Limb (tissue), 2 donors: ENCODE data around the gene MCF2L2.
"Not testable (repeated sequence)": the region's sequence is repeated elsewhere in the genome, so short reads cannot be mapped to it uniquely, and the experiment has no call there.

Experiments used
- DNase-seq, 2 donors: peaks; one replicate each; pipeline ENCODE4 v3.0.0-alpha.2; 2016; ENCODE audit errors: extremely low spot score in 2 of 2

Gene MCF2L2, protein sequence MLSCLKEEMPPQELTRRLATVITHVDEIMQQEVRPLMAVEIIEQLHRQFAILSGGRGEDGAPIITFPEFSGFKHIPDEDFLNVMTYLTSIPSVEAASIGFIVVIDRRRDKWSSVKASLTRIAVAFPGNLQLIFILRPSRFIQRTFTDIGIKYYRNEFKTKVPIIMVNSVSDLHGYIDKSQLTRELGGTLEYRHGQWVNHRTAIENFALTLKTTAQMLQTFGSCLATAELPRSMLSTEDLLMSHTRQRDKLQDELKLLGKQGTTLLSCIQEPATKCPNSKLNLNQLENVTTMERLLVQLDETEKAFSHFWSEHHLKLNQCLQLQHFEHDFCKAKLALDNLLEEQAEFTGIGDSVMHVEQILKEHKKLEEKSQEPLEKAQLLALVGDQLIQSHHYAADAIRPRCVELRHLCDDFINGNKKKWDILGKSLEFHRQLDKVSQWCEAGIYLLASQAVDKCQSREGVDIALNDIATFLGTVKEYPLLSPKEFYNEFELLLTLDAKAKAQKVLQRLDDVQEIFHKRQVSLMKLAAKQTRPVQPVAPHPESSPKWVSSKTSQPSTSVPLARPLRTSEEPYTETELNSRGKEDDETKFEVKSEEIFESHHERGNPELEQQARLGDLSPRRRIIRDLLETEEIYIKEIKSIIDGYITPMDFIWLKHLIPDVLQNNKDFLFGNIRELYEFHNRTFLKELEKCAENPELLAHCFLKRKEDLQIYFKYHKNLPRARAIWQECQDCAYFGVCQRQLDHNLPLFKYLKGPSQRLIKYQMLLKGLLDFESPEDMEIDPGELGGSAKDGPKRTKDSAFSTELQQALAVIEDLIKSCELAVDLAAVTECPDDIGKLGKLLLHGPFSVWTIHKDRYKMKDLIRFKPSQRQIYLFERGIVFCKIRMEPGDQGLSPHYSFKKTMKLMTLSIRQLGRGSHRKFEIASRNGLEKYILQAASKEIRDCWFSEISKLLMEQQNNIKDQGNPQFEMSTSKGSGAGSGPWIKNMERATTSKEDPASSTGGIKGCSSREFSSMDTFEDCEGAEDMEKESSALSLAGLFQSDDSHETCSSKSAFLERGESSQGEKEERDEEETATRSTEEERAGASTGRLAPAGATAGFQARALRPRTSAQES

DNA sequence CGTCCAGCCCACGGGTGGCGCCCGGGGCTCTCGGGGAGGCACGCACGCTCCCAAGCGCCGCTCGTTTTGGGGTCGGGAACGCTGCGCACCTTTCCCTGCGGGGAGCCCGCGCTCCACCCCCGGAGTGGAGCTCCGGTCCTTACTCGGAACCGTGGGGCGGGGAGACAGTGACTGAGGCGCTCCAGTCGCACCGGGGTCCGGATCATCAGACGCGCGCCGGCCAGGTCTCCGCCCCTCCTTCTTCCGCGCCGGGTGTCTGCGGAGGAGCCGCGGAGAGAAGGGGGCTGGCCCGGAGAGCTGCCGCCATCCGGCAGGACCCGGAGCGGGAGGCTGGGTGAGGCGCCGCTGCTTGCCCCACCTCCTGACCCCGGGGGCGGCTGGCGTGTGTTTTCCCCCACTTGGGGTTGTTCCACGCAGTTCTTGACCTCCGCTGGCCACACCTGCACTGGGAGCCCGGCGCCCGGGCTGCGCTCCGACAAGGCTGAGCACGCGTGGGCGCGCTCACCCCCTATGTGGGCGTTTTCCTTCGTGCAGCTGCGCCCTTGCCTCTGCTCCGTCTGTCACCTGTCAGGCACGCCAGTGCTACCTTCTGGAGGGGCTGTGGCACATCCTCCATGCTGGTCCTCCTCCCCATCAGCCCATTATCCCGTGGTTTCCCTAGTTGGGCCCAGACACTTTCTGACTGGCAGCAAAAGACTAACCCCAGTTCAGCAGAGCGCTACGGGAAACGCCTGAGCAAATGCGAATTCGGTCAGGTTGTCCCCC, at the start of gene MCF2L2:
Gene MCF2L2 (minus strand): TSS at position 173 of the 765 bp plus-strand sequence. CDS start 642 bp downstream, outside the sequence.
- peak; percentile 3 to 70 for DNase-seq

- DNase-seq, result no peak
Observed at GRCh38 chr3:183477801-183478456, 49.5 kb upstream of the MCF2L2 start.

GRCh38 chr3:183475764-183476162, 47.3 kb upstream of the MCF2L2 start:
- DNase-seq, result not testable (repeated sequence)

GRCh38 chr3:183475016-183475763, 46.8 kb upstream of the MCF2L2 start:
- no peak for DNase-seq

DNA sequence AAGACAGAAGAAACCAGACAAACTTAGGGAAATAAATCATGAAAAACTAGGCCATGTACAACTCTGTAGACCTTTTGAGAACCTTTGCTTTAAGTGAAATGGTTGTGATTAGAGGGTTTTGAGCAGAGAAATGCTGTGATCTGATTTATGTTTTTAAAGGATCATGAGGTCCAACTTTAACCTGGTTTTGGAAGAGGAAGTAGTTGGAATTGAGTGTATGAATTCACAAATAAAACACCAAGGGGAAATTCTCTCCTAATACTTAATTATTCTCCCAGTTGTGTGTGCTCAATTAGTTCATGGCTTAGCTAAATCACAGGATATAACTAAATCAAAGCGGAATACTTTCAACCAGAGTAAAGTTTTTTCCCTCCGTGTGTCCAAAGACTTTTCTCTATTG, 45.5 kb upstream of the MCF2L2 start:
- DNase-seq, result no peak

DNA sequence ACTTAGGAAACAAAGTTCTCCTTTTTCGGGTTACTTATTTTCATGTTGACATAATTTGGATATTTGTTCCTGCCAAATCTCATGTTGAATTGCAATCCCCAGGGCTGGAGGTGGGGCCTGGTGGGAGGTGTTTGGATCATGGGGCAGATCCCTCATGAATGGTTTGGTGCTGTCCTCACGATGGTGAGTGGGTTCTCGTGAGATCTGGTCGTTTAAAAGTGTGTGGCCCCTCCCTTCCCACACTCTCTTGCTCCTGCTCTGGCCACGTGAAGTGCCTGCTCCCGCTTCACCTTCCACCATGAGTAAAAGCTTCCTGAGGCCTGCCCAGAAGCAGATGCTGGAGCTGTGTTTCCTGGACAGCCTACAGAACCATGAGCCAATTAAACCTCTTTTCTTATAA, 43.7 kb upstream of the MCF2L2 start:
- no peak for DNase-seq

DNA sequence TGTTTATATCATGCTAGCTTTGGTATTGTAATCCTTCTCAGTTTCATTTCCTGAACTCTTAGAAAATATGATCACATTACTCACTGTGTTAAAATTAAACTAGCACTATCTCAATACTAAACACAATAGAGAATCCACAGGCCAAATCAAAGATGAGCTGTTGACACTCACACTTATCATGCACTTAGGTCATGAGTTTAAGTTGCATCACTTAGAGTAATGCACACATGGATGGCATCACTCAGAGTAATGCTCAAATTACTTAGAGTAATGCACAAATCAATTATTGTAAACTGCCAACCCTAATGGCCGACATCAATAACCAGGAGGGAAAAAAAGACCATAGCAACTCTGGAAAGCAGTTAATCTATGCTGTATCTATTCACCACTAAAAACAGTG, 40.0 kb upstream of the MCF2L2 start:
- no peak for DNase-seq

GRCh38 chr3:183466575-183466974, 38.2 kb upstream of the MCF2L2 start:
- no peak for DNase-seq

DNA sequence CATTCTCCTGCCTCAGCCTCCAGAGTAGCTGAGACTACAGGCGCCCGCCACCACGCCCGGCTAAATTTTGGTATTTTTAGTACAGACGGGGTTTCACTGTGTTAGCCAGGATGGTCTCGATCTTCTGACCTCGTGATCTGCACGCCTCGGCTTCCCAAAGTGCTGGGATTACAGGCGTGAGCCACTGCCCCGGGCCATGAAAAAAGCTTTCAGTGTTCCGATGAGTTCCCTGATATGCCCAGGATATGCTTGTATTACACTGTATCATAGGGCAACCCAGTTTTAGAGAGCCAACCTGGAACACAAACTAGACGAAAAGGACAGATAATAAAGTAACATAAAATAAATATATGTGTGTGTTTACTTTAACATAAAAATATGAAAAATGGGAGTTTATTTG, 37.3 kb upstream of the MCF2L2 start:
- DNase-seq, result not testable (repeated sequence)

DNA sequence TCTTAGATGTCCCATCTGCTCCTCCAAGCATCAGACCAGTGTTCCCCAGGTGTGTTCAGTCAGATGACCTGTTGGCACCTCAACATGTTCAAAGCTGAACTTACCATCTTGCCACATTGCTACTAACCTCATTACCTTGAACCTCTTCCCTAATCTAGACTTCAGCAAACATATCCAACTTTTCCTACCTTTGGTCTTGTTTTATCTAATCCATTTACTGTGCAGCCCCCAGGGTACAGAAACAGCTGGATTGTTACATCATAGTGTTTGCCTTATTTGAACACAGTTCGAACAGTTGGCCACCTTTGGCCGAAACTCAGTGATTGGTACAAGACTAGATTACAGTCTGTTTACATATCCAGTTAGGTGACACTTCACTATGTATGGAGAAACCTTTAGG, 36.1 kb upstream of the MCF2L2 start:
- no peak for DNase-seq

DNA sequence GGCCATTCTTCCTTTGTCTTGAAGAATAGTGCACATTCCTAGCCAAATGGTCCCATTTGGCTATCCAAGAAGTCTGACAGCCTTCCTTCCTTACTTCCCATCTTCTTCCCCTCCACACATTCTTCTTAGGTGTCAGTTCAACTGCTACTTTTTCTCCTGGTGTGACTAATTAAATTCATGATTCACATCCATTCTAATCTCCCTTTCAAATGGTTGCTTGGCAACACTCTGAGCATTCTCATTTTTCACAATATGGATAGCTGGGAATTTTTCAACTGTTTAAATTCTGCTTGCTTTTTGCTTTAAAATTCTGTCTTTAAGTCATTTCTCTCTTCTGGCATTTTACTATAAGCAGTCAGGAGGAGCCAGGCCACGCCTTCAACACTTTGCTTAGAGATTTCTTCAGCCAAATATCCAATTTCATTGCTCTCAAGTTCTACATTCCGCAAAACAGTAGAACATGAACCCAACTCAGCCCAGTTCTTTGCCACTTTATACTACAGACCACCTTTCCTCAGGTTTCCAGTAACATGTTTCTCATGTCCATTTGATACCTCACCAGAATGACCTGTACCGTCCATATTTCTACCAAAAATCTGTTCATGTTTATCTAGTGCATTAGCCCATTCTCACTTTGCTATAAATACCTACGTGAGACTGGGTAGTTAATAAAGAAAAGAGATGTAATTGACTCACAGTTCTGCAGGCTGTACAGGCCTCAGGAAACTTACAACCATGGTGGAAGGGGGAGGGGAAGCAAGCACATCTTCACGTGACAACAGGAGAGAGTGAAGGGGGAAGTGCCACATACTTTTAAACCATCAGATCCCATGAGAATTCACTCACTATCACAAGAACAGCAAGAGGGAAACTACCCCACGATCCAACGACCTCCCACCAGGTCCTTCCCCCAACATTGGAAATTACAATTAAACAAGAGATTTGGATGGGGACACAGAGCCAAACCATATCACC, 31.9 kb upstream of the MCF2L2 start:
- DNase-seq, result no peak

DNA sequence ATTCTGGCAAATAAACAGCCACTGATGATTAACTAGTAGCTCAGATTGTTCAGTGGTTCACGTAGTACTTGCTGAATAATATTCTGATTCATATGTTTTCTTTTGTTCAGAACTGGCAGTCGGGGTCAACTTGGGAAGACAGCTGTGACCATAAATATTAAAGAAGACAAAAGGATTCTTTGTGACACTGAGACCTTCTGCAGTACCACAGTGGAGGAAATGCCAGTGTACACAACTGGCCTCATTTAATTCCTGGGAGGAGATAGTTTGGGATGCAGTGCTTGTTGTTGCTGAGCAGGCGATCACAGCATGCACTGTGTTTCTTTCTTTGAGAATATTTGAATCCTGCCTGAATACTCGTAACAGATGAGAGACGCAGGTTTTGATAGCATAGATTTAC, 26.7 kb upstream of the MCF2L2 start:
- no peak for DNase-seq

DNA sequence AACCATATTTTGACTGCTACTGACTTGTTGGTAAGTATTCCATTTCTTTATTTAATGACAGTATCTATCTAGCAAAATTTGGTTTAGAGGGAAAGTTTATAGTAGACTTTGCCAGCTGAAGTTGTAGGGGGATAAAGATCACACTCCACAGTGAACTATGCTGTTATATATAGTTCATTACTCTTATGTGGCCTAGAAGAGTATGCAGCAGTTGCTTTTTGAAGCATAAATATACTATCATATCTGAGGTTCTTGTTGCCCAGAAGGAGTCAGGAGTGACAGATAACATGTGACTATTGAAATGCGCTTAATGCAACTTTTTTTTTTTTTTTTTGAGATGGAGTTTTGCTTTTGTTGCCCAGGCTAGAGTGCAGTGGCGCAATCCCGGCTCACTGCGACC, 25.6 kb upstream of the MCF2L2 start:
- no peak for DNase-seq

GRCh38 chr3:183449791-183450190, 21.4 kb upstream of the MCF2L2 start:
- no peak for DNase-seq

DNA sequence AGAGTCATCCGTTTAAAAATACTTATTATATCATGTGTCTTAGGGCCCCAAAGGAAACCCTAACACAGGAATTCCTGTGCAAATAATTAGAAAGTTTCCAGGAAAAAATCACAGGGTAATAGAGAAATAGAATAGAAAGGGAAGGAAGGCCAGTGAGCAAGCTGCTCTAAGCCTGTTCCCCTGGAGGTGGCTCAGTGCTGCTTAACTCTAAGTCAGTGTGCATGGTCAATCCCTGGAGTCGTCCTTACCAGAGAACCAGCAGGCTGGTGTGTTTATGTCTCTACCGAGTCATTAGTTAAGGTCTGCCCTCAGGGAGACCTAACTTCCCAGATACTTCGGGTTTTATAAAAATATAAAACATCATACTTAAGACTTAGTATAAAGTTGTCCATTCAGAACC, 21.0 kb upstream of the MCF2L2 start:
- peak in 1 of 2 donors; percentile 27 for DNase-seq

- no peak for DNase-seq
Observed at GRCh38 chr3:183448369-183449128, 20.1 kb upstream of the MCF2L2 start.

- peak; percentile 86 to 94 for DNase-seq
Observed at GRCh38 chr3:183447206-183448001, 19.0 kb upstream of the MCF2L2 start.
